ENCODE measurements around the gene KCNK3.

The KCNK3 gene

GRCh38 chr2:26679867-26680266 lies 12.7 kb upstream of the KCNK3 start:
- DNase-seq (ENCODE audit: low read depth), result no peak
- no peak overlapping the region for H3K4me3 ChIP-seq (replicated peaks; ENCODE audit: low read depth, low read length)
- TF ChIP-seq CTCF (IDR thresholded peaks at IDR 0.05; ENCODE audit: low read length, missing control alignments), result no peak

- no peak for TF ChIP-seq CTCF (IDR thresholded peaks at IDR 0.05; ENCODE audit: low read length, missing control alignments)
- no peak overlapping the region for H3K4me3 ChIP-seq (replicated peaks; ENCODE audit: low read depth, low read length)
- no peak for DNase-seq (ENCODE audit: low read depth)
Measured at GRCh38 chr2:26681656-26682055, 10.9 kb upstream of the KCNK3 start.

GRCh38 chr2:26682155-26682554 lies 10.4 kb upstream of the KCNK3 start:
- H3K4me3 ChIP-seq (replicated peaks; ENCODE audit: low read depth, low read length), result no peak overlapping the region
- no peak for DNase-seq (ENCODE audit: low read depth)
- TF ChIP-seq CTCF (IDR thresholded peaks at IDR 0.05; ENCODE audit: low read length, missing control alignments), result no peak

- no peak for DNase-seq (ENCODE audit: low read depth)
- H3K4me3 ChIP-seq (replicated peaks; ENCODE audit: low read depth, low read length), result no peak overlapping the region
- no peak for TF ChIP-seq CTCF (IDR thresholded peaks at IDR 0.05; ENCODE audit: low read length, missing control alignments)
Measured at GRCh38 chr2:26683583-26683982, 8.9 kb upstream of the KCNK3 start.

GRCh38 chr2:26685341-26685740 lies 7.2 kb upstream of the KCNK3 start:
- no peak overlapping the region for H3K4me3 ChIP-seq (replicated peaks; ENCODE audit: low read depth, low read length)
- no peak for DNase-seq (ENCODE audit: low read depth)
- TF ChIP-seq CTCF (IDR thresholded peaks at IDR 0.05; ENCODE audit: low read length, missing control alignments), result no peak

- no peak for TF ChIP-seq CTCF (IDR thresholded peaks at IDR 0.05; ENCODE audit: low read length, missing control alignments)
- no peak overlapping the region for H3K4me3 ChIP-seq (replicated peaks; ENCODE audit: low read depth, low read length)
- DNase-seq (ENCODE audit: low read depth), result no peak
Measured at GRCh38 chr2:26685989-26686839, 6.3 kb upstream of the KCNK3 start.

- H3K4me3 ChIP-seq (replicated peaks; ENCODE audit: low read depth, low read length), result no peak overlapping the region
- DNase-seq (ENCODE audit: low read depth), result no peak
- no peak for TF ChIP-seq CTCF (IDR thresholded peaks at IDR 0.05; ENCODE audit: low read length, missing control alignments)
Measured at GRCh38 chr2:26687328-26687727, 5.2 kb upstream of the KCNK3 start.
